DOHH2 (cell line): Measurements from ENCODE around the gene PRR36.

Source experiments
- H3F3A ChIP-seq: fragments of 200-600 bp; sonication (generic), shearing (Covaris generic); 2 replicates; pipeline ENCODE4 v1.6.0; 2016; ENCODE audit warnings: antibody characterized with exemption, mild to moderate bottlenecking; ENCODE audit not compliant: control insufficient read depth, insufficient read depth
- H3K27ac ChIP-seq: fragments of 200-600 bp; sonication (generic); 2 replicates; pipeline ENCODE4 v1.5.1; 2014; ENCODE audit warnings: low read depth, mild to moderate bottlenecking, low read length, moderate library complexity
- H3K27me3 ChIP-seq: fragments of 200-600 bp; sonication (generic); 2 replicates; pipeline ENCODE4 v1.6.1; 2014; ENCODE audit warnings: mild to moderate bottlenecking, low read length, mixed read lengths; ENCODE audit not compliant: control insufficient read depth
- H3K36me3 ChIP-seq: fragments of 200-600 bp; sonication (generic); 2 replicates; pipeline ENCODE4 v1.6.1; 2014; ENCODE audit warnings: mild to moderate bottlenecking, low read length, moderate library complexity, mixed read lengths; ENCODE audit not compliant: control insufficient read depth
- H3K4me1 ChIP-seq: fragments of 200-600 bp; sonication (generic); 2 replicates; pipeline ENCODE4 v1.6.1; 2014; ENCODE audit warnings: mild to moderate bottlenecking, low read length, mixed read lengths; ENCODE audit not compliant: control insufficient read depth
- H3K4me2 ChIP-seq: fragments of 200-600 bp; sonication (generic); 2 replicates; pipeline ENCODE4 v1.6.0; 2014; ENCODE audit warnings: mild to moderate bottlenecking, low read length, moderate library complexity
- H3K4me3 ChIP-seq: fragments of 200-600 bp; sonication (generic); 2 replicates; pipeline ENCODE4 v1.5.1; 2014; ENCODE audit warnings: mild to moderate bottlenecking, low read length, mixed read lengths
- H3K79me2 ChIP-seq: fragments of 200-600 bp; sonication (generic); 2 replicates; pipeline ENCODE4 v1.6.1; 2014; ENCODE audit warnings: mild to moderate bottlenecking, low read length, mixed read lengths; ENCODE audit not compliant: control insufficient read depth
- H3K9me2 ChIP-seq: fragments of 200-600 bp; sonication (generic); replicated peaks from 2 replicates; pipeline ENCODE4 v1.6.1; 2014; ENCODE audit warnings: mild to moderate bottlenecking, low read length, mixed read lengths; ENCODE audit not compliant: control insufficient read depth
- H3K9me3 ChIP-seq: fragments of 200-600 bp; sonication (generic); 2 replicates; pipeline ENCODE4 v1.6.1; 2014; ENCODE audit warnings: antibody characterized with exemption, low read length, mixed read lengths; ENCODE audit not compliant: control insufficient read depth, insufficient read depth
- H4K20me1 ChIP-seq: fragments of 200-600 bp; sonication (generic); 2 replicates; pipeline ENCODE4 v1.6.0; 2014; ENCODE audit warnings: low read depth, mild to moderate bottlenecking, antibody characterized with exemption, low read length, moderate library complexity; ENCODE audit not compliant: control insufficient read depth, insufficient read depth
- EZH2phosphoT487 ChIP-seq: fragments of 200-600 bp; sonication (generic); IDR thresholded peaks from 2 replicates; pipeline ENCODE4 v1.6.1; 2017; ENCODE audit warnings: borderline replicate concordance, mild to moderate bottlenecking, antibody characterized with exemption, low read length, moderate library complexity, mixed read lengths
- TF ChIP-seq, protein P1 (sequence below): fragments of 200-600 bp; sonication (generic); IDR thresholded peaks from one replicate; pipeline ENCODE4 v1.5.1; 2014; ENCODE audit warnings: antibody characterized with exemption, mild to moderate bottlenecking, low read depth, low read length; ENCODE audit not compliant: poor library complexity, severe bottlenecking

PRR36 gene

DNA sequence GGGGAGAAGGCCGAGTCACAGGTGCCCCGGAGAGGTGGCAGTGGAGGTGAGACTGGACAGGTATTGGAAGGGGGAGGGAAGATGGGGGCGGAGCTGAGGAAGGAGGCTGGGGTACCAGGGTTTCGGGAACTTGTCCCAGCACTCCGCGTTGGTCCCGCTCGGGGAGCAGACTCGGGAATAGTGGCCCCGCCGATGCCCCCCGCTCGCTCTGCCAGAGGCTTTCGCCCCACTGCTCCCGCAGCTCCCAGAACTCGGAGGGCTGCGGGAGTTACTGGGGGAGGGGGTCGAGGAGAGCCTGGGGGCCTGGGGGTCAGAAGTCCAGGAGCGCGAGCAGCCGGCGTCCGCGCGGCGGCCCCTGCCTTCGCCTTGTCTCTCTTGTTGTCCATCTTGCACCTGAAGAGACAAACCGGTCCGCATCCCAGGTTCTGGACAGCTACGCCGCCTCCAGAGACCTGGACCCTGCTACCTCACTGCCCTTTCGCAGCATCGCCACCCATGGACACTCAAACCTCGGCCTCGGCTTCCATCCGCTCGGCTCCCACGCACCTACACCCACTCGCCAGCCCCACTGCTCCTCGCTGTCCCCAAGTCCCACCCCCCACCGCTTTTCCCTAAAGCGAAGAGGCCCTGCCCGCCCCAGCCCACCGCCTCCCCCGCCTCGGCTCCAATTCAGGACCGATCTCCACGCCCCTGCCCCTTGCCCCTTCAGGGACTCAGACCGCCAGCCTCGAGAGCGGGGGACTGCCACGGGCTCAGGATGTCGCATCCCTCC is 700 bp downstream of the PRR36 start:
- H3K36me3 ChIP-seq, result no peaks in the 10 kb centered on the region
- TF ChIP-seq EZH2phosphoT487, result no peak
- TF ChIP-seq, protein P1, sequence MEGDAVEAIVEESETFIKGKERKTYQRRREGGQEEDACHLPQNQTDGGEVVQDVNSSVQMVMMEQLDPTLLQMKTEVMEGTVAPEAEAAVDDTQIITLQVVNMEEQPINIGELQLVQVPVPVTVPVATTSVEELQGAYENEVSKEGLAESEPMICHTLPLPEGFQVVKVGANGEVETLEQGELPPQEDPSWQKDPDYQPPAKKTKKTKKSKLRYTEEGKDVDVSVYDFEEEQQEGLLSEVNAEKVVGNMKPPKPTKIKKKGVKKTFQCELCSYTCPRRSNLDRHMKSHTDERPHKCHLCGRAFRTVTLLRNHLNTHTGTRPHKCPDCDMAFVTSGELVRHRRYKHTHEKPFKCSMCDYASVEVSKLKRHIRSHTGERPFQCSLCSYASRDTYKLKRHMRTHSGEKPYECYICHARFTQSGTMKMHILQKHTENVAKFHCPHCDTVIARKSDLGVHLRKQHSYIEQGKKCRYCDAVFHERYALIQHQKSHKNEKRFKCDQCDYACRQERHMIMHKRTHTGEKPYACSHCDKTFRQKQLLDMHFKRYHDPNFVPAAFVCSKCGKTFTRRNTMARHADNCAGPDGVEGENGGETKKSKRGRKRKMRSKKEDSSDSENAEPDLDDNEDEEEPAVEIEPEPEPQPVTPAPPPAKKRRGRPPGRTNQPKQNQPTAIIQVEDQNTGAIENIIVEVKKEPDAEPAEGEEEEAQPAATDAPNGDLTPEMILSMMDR, result no peak
- peaks cover 44% of the 10 kb centered on the region for H3K4me1 ChIP-seq
- H3K9me2 ChIP-seq, result no peaks in the 10 kb centered on the region
- no peak overlapping the region for H3K4me2 ChIP-seq
- H3K79me2 ChIP-seq, result no peaks in the 10 kb centered on the region
- H3K4me3 ChIP-seq, result no peak overlapping the region
- no peaks in the 10 kb centered on the region; the same call in 1 of the 2 replicates for H3K9me3 ChIP-seq
- no peaks in the 10 kb centered on the region for H4K20me1 ChIP-seq
- peaks cover 13% of the 10 kb centered on the region for H3K27me3 ChIP-seq
- H3F3A ChIP-seq, result peaks cover 9% of the 10 kb centered on the region
- H3K27ac ChIP-seq, result no peak overlapping the region

DNA sequence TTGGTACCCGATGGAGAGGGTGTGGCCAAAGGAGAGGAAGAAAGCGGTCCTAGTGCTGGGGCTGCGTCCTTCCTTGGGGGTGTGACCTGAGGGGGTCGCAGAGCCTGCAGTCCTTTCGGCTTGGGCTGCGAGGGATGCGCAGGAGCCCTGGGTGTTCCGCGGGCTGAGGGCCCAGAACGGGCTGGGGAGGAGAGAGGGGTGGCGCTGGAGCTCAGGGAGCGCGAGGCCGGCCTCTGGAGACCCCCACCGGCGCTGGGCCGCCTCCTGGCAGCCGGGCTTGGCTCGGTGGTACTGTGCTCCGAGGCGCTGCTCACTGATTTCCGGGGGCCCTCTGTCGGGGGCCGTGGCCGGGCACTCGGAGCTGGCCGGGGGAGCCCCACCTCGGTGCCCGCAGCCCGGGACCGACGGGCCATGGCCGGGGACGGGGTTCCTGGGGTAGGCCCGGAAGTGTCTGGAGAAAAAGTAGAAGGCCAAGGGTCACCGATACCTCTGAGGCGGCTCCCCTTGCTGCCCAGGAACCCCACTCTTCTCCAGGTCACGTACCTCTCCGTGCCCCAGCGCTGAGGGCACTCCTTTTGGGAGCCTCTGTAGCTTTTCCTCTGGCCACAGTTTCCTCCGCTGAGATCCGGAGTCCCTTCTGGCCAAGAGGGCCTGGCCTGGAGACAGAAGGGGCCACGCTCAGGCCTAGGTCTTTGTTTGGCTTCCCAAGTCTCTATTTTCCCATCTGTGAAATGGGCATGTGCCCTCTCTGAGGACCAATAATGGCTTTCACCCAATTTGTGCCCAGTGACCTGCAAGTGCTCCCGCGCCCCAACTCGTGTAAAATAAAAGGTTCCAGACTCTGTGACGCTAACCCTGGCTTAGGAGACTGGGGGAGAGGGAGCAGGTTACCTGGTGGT is 1.6 kb downstream of the PRR36 start:
- H3K27me3 ChIP-seq, result peaks cover 13% of the 10 kb centered on the region
- no peak overlapping the region for H3K27ac ChIP-seq
- H3K9me2 ChIP-seq, result no peaks in the 10 kb centered on the region
- no peaks in the 10 kb centered on the region; the same call in 1 of the 2 replicates for H3K9me3 ChIP-seq
- peaks cover 47% of the 10 kb centered on the region for H3K4me1 ChIP-seq
- H3K36me3 ChIP-seq, result no peaks in the 10 kb centered on the region
- H3K4me3 ChIP-seq, result peak overlapping the region; percentile 42
- peak overlapping the region; percentile 64 for H3K4me2 ChIP-seq
- peaks cover 9% of the 10 kb centered on the region for H3F3A ChIP-seq
- H3K79me2 ChIP-seq, result no peaks in the 10 kb centered on the region
- no peaks in the 10 kb centered on the region for H4K20me1 ChIP-seq
- TF ChIP-seq EZH2phosphoT487, result no peak
- TF ChIP-seq, protein P1, result no peak

DNA sequence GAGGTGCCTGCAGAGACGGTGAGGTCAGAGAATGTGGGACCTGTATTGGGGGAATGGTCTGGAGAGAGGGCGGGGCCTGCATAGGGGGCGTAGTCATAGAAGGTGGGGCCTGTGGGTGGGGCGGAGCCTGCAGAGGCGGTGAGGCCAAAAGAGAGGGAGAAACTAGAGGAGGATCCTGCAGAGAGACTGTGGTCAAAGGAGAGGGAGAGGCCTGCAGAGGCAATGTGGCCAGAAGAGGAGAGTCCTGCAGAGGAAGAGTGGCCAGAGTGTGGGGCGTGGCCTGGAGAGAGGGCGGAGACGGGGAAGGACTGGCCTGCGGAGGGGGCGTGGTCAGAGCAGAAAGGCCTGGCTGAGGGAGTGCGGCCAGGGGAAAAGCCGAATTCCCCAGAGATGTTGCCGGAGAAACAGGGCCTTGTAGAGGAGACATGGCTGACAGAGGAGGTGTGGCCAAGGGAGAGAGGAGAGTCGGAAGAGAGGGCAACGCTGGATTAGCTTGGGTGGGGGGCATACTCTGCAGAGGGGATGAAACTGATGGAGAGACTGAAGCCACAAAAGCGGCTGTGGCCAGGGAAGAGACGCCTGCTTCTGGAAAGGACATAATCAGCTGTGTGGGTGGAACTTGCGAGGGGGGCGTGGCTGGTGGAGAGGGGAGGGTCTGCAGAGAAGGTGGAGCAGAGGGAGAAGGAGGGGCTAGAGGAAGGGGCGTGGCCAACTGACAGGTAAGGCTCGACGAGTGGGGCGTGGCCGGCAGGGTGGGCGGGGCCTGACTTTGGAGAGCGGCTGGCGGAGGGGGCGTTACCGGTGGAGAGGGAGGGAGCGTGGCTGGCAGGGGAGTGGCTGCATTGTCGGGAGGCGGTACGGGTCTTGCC is 2.5 kb downstream of the PRR36 start:
- Histone ChIP-seq H3K4me1 (peaks cover 47% of the 10 kb centered on the region), H4K20me1 (no peaks in the 10 kb centered on the region), H3K4me2 (peak overlapping the region; percentile 64), H3K9me2 (no peaks in the 10 kb centered on the region), H3K27ac (no peak overlapping the region), H3K4me3 (peak overlapping the region; percentile 42), H3F3A (peaks cover 9% of the 10 kb centered on the region), H3K27me3 (peaks cover 20% of the 10 kb centered on the region), H3K9me3 (no peaks in the 10 kb centered on the region; the same call in 1 of the 2 replicates), H3K79me2 (no peaks in the 10 kb centered on the region), H3K36me3 (no peaks in the 10 kb centered on the region)
- TF ChIP-seq EZH2phosphoT487, result no peak
- TF ChIP-seq, protein P1, result no peak
